Measurements from ENCODE around the gene GID8. TPM values are rescaled to one million over a fixed set of nuclear protein-coding genes. Genes with fewer than 3 reads are reported as not detected.

GID8 gene
- total and polyA plus RNA-seq, 2 of the 13 experiments (the other 11 are each of a cell fraction or from before 2014, with no cell fraction given), result 39.6 to 59.8 TPM

- TF ChIP-seq HNRNPLL (IDR thresholded peaks at IDR 0.05; ENCODE audit: low read depth, low read length, poor library complexity, severe bottlenecking) (peak; percentile 74), ARID3A (IDR thresholded peaks at IDR 0.05; ENCODE audit: low read depth, low read length) (no peak), ZNF446 (CRISPR knock-in tag; IDR thresholded peaks at IDR 0.05) (peak; percentile 77), RBAK (CRISPR knock-in tag; IDR thresholded peaks at IDR 0.05) (peak; percentile 16; the same call in 1 of the 2 replicates), ZNF383 (CRISPR knock-in tag; IDR thresholded peaks at IDR 0.05; ENCODE audit: borderline replicate concordance) (peak; percentile 71; the same call in 1 of the 2 replicates), FOXP1 (IDR thresholded peaks at IDR 0.05) (no peak), FOXP1 (CRISPR knock-in tag; IDR thresholded peaks at IDR 0.05) (peak; percentile 8; the same call in 1 of the 2 replicates), NR3C1 (CRISPR knock-in tag; IDR thresholded peaks at IDR 0.05) (0 out of 2 replicates have a peak, but pooled peaks have one; percentile 57), RBM22 (optimal IDR thresholded peaks at IDR 0.05; ENCODE audit: low read length) (peak; percentile 91), ZFP36L2 (CRISPR knock-in tag; IDR thresholded peaks at IDR 0.05) (no peak; the same call in 1 of the 2 replicates), ZNF451 (CRISPR knock-in tag; IDR thresholded peaks at IDR 0.05) (peak; percentile 96; the same call in 1 of the 2 replicates), MATR3 (CRISPR knock-in tag; IDR thresholded peaks at IDR 0.05) (no peak), ZNF879 (CRISPR knock-in tag; IDR thresholded peaks at IDR 0.05) (peak; percentile 44; the same call in 1 of the 2 replicates), ZNF619 (CRISPR knock-in tag; IDR thresholded peaks at IDR 0.05) (peak; percentile 67; the same call in 1 of the 2 replicates), ONECUT2 (CRISPR knock-in tag; IDR thresholded peaks at IDR 0.05) (peak; percentile 54; the same call in 1 of the 2 replicates), ZNF777 (CRISPR knock-in tag; IDR thresholded peaks at IDR 0.05) (peak; percentile 73; the same call in 1 of the 2 replicates), ARHGAP35 (CRISPR knock-in tag; IDR thresholded peaks at IDR 0.05; ENCODE audit: borderline replicate concordance) (peak; percentile 92), TOE1 (CRISPR knock-in tag; IDR thresholded peaks at IDR 0.05) (peak; percentile 54), SYNCRIP (IDR thresholded peaks at IDR 0.05; ENCODE audit: insufficient read depth, low read depth, low read length) (no peak), ZNF660 (CRISPR knock-in tag; IDR thresholded peaks at IDR 0.05; ENCODE audit: borderline replicate concordance, low read depth) (no peak), ZNF253 (CRISPR knock-in tag; IDR thresholded peaks at IDR 0.05; ENCODE audit: borderline replicate concordance) (peak; percentile 78), PAX8 (CRISPR knock-in tag; IDR thresholded peaks at IDR 0.05; ENCODE audit: borderline replicate concordance) (no peak; the same call in 1 of the 2 replicates), GTF3A (CRISPR knock-in tag; conservative IDR thresholded peaks at IDR 0.05) (no peak), DPF2 (CRISPR knock-in tag; IDR thresholded peaks at IDR 0.05; ENCODE audit: borderline replicate concordance, low read depth) (no peak), ZNF558 (CRISPR knock-in tag; IDR thresholded peaks at IDR 0.05; ENCODE audit: borderline replicate concordance) (peak; percentile 96; the same call in 1 of the 2 replicates), STAT5B (CRISPR knock-in tag; IDR thresholded peaks at IDR 0.05) (no peak)
- TF ChIP-seq, protein P1, sequence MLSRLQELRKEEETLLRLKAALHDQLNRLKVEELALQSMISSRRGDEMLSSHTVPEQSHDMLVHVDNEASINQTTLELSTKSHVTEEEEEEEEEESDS (CRISPR knock-in tag; IDR thresholded peaks at IDR 0.05; ENCODE audit: borderline replicate concordance), result peak; percentile 84; the same call in 1 of the 2 replicates
- TF ChIP-seq, protein P2, sequence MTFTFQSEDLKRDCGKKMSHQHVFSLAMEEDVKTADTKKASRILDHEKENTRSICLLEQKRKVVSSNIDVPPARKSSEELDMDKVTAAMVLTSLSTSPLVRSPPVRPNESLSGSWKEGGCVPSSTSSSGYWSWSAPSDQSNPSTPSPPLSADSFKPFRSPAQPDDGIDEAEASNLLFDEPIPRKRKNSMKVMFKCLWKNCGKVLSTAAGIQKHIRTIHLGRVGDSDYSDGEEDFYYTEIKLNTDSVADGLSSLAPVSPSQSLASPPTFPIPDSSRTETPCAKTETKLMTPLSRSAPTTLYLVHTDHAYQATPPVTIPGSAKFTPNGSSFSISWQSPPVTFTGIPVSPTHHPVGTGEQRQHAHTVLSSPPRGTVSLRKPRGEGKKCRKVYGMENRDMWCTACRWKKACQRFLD (CRISPR knock-in tag; IDR thresholded peaks at IDR 0.05; ENCODE audit: borderline replicate concordance), result peak; percentile 94
These were observed 461 bp upstream of the GID8 start (continued) for GRCh38 chr20:62937268-62938104.
